Raji (cell line): ENCODE data around the gene MAGEC3.

Experiments
- POLR2A ChIP-seq: IDR thresholded peaks from 2 replicates; pipeline ENCODE4 v1.6.1; 2011; ENCODE audit warnings: low read depth, low read length, control low read depth; ENCODE audit not compliant: insufficient read depth

MAGEC3 gene

GRCh38 chrX:141924293-141924692 is 86.2 kb downstream of the MAGEC3 start:
- TF ChIP-seq POLR2A: no peak

GRCh38 chrX:141928432-141928831 is 90.3 kb downstream of the MAGEC3 start:
- no peak for TF ChIP-seq POLR2A

- TF ChIP-seq POLR2A: no peak
Measured at GRCh38 chrX:141934059-141934641, 96.0 kb downstream of the MAGEC3 start.

- TF ChIP-seq POLR2A: no peak
Measured at GRCh38 chrX:141935645-141936044, 97.5 kb downstream of the MAGEC3 start.

- no peak for TF ChIP-seq POLR2A
Measured at GRCh38 chrX:141936080-141936479, 98.0 kb downstream of the MAGEC3 start.

GRCh38 chrX:141941234-141941633 is 103.1 kb downstream of the MAGEC3 start:
- TF ChIP-seq POLR2A: no peak

GRCh38 chrX:141945426-141945825 is 107.3 kb downstream of the MAGEC3 start:
- no peak for TF ChIP-seq POLR2A

GRCh38 chrX:141947350-141947749 is 109.2 kb downstream of the MAGEC3 start:
- no peak for TF ChIP-seq POLR2A
